Activated naive CD8-positive, alpha-beta T cell treated with anti-CD3 and anti-CD28 coated beads for 36 hours (primary cell): Measurements from ENCODE around the gene ASIC3. TPM values are rescaled to one million over a fixed set of nuclear protein-coding genes. Genes with fewer than 3 reads are reported as not detected.
A peak's percentile ranks its signal among the peaks of the same experiment; 100 is the strongest.

Source experiments
- DNase-seq: peaks from one replicate; pipeline ENCODE4 v3.0.0; 2021
- H3K27ac Mint-ChIP-seq: one replicate; pipeline ENCODE4 v1.8.0; 2022; ENCODE audit warnings: mild to moderate bottlenecking, moderate library complexity, mixed read lengths
- H3K27me3 Mint-ChIP-seq: one replicate; pipeline ENCODE4 v1.8.0; 2022; ENCODE audit warnings: mild to moderate bottlenecking, mixed read lengths
- H3K36me3 Mint-ChIP-seq: one replicate; pipeline ENCODE4 v1.8.0; 2021; ENCODE audit warnings: mild to moderate bottlenecking, mixed read lengths
- H3K4me1 Mint-ChIP-seq: one replicate; pipeline ENCODE4 v1.8.0; 2021; ENCODE audit warnings: mixed read lengths
- H3K4me3 Mint-ChIP-seq: one replicate; pipeline ENCODE4 v1.8.0; 2022; ENCODE audit warnings: mild to moderate bottlenecking, moderate library complexity, mixed read lengths
- H3K9me3 Mint-ChIP-seq: one replicate; pipeline ENCODE4 v1.8.0; 2022; ENCODE audit warnings: mixed read lengths
- total RNA-seq, 2 experiments: library from RNA; stranded (reverse); gene quantifications; one replicate each; pipeline ENCODE4 v1.2.3, GENCODE V29; 2021

ASIC3 gene
- total RNA-seq, 2 experiments from 2014 or later, result 2.7 to 3.2 TPM

DNA sequence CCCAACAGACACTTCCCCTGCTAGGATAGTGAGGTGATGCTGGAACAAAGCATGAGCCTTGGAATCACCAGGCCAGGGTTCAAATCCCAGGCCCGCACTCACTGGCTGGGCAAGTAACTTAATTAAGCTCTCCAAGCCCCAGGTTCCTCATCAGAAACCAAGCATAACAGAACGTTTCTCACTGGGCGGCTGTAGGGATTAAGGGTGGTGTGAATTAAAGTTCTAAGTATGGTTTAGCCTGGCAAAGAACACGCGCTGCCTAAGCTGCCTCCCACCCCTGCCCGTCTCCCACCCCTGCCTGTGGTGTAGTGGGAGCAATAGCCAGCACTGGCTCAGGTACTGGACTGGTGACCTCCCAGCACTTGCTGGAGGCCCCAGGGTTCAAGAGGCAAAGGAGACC is 16.7 kb downstream of the ASIC3 start:
- H3K9me3 Mint-ChIP-seq, result no peaks in the 10 kb centered on the region
- peaks cover 10% of the 10 kb centered on the region for H3K36me3 Mint-ChIP-seq
- H3K4me3 Mint-ChIP-seq, result no peak overlapping the region
- H3K27ac Mint-ChIP-seq, result no peak overlapping the region
- DNase-seq, result no peak
- no peaks in the 10 kb centered on the region for H3K27me3 Mint-ChIP-seq
- H3K4me1 Mint-ChIP-seq, result peaks cover 12% of the 10 kb centered on the region

- Mint-ChIP-seq H3K27ac (no peak overlapping the region), H3K4me3 (no peak overlapping the region), H3K36me3 (peaks cover 10% of the 10 kb centered on the region), H3K9me3 (no peaks in the 10 kb centered on the region), H3K27me3 (no peaks in the 10 kb centered on the region), H3K4me1 (peaks cover 10% of the 10 kb centered on the region)
- DNase-seq, result no peak
Observed at GRCh38 chr7:151065516-151065915, 17.2 kb downstream of the ASIC3 start.

DNA sequence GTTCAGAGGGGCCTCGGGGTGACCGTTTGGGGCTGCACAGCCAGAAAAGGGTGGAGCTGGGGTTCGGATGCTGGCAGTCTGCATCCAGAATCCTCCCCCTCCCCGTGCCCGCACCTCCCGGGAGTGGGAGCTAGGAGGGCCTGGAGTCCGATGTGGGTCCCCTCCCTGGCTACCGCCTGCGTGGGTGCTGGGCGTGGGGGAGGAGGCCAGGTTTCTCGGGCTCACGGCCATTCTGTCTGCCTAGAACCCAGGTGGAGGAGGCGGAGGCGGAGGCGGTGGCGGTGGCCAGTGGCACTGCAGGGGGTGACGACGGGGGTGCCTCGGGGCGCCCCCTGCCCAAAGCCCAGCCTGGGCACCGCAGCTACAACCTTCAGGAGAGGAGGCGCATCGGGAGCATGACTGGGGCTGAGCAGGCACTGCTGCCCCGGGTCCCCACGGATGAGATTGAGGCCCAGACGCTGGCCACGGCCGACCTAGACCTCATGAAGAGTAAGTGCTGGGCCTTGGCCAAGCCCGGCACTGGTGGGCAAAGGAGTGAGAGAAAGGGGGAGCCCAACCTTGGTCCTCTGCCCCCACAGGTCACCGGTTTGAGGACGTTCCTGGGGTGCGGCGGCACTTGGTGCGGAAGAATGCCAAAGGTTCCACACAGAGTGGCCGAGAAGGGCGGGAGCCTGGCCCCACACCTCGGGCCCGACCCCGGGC is 18.1 kb downstream of the ASIC3 start:
- H3K4me1 Mint-ChIP-seq, result peaks cover 4% of the 10 kb centered on the region
- no peak overlapping the region for H3K27ac Mint-ChIP-seq
- H3K4me3 Mint-ChIP-seq, result no peak overlapping the region
- peaks cover 9% of the 10 kb centered on the region for H3K36me3 Mint-ChIP-seq
- DNase-seq, result no peak
- H3K27me3 Mint-ChIP-seq, result no peaks in the 10 kb centered on the region
- H3K9me3 Mint-ChIP-seq, result no peaks in the 10 kb centered on the region

- Mint-ChIP-seq H3K4me1 (peaks cover 2% of the 10 kb centered on the region), H3K27me3 (no peaks in the 10 kb centered on the region), H3K9me3 (no peaks in the 10 kb centered on the region), H3K27ac (no peak overlapping the region), H3K36me3 (peaks cover 8% of the 10 kb centered on the region), H3K4me3 (no peak overlapping the region)
- no peak for DNase-seq
Observed at GRCh38 chr7:151068069-151068773, 19.9 kb downstream of the ASIC3 start.

GRCh38 chr7:151069841-151070573 is 21.7 kb downstream of the ASIC3 start:
- Mint-ChIP-seq H3K27me3 (no peaks in the 10 kb centered on the region), H3K4me3 (no peak overlapping the region), H3K27ac (no peak overlapping the region), H3K36me3 (no peaks in the 10 kb centered on the region), H3K9me3 (no peaks in the 10 kb centered on the region), H3K4me1 (no peaks in the 10 kb centered on the region)
- no peak for DNase-seq

- no peaks in the 10 kb centered on the region for H3K36me3 Mint-ChIP-seq
- no peak overlapping the region for H3K4me3 Mint-ChIP-seq
- DNase-seq, result no peak
- H3K27me3 Mint-ChIP-seq, result no peaks in the 10 kb centered on the region
- no peak overlapping the region for H3K27ac Mint-ChIP-seq
- H3K9me3 Mint-ChIP-seq, result no peaks in the 10 kb centered on the region
- no peaks in the 10 kb centered on the region for H3K4me1 Mint-ChIP-seq
Observed at GRCh38 chr7:151070574-151070960, 22.2 kb downstream of the ASIC3 start.

GRCh38 chr7:151071032-151071866 is 22.9 kb downstream of the ASIC3 start:
- Mint-ChIP-seq H3K36me3 (peaks cover 4% of the 10 kb centered on the region), H3K4me1 (no peaks in the 10 kb centered on the region), H3K9me3 (no peaks in the 10 kb centered on the region), H3K27me3 (no peaks in the 10 kb centered on the region), H3K4me3 (no peak overlapping the region), H3K27ac (no peak overlapping the region)
- no peak for DNase-seq

DNA sequence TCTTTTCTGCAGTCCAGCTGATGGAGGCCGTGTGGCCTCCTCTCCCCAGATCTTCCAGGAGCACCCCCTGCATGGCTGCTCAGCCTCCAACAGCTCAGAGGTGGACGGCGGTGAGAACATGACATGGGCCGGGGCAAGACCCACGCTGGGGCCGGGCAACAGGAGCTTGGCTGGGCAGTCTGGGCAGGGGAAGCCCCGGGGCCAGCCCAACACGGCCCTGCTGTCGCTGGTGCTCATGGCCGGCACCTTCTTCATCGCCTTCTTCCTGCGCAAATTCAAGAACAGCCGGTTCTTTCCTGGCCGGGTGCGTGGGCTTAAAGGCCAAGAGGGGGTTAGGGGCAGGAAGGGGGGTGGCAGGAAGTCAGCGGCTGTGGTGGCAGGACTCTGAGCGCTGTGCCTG is 25.7 kb downstream of the ASIC3 start:
- peaks cover 6% of the 10 kb centered on the region for H3K4me1 Mint-ChIP-seq
- no peak for DNase-seq
- H3K36me3 Mint-ChIP-seq, result peaks cover 9% of the 10 kb centered on the region
- no peaks in the 10 kb centered on the region for H3K9me3 Mint-ChIP-seq
- no peaks in the 10 kb centered on the region for H3K27me3 Mint-ChIP-seq
- no peak overlapping the region for H3K4me3 Mint-ChIP-seq
- H3K27ac Mint-ChIP-seq, result no peak overlapping the region

DNA sequence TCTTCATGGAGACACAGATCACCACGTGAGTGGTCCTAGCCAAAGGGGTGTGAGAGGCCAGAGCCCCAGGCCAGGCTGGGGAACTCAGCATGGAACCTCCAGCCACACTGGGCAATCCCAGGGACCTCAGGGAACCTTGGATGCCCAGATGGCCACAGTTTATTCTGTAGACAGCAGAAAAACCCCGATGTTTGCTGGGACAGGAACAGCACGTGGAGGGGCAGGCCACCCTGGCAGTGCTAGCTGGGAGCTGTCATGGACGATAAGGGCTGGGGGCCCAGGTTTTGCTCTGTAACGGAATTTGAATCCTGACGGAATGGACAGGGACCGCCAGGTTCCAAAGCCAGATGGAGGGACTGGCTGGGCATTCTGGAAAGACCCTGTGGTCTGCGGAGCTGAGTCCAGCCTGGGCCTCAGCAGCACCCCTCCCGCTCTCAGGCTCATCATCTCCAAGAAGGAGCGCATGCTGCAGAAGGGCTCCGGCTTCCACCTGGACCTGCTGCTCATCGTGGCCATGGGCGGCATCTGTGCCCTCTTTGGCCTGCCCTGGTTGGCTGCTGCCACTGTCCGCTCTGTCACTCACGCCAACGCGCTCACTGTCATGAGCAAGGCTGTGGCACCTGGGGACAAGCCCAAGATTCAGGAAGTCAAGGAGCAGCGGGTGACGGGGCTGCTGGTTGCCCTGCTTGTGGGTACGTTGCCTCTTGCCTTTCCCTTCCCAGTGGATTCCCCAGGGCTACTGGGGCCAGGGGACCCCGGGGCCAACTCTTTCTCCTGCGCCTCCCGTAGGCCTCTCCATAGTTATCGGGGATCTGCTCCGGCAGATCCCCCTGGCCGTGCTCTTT is 26.7 kb downstream of the ASIC3 start:
- Mint-ChIP-seq H3K27ac (no peak overlapping the region), H3K9me3 (no peaks in the 10 kb centered on the region), H3K4me1 (peaks cover 11% of the 10 kb centered on the region), H3K4me3 (no peak overlapping the region), H3K36me3 (peaks cover 15% of the 10 kb centered on the region), H3K27me3 (no peaks in the 10 kb centered on the region)
- no peak for DNase-seq

DNA sequence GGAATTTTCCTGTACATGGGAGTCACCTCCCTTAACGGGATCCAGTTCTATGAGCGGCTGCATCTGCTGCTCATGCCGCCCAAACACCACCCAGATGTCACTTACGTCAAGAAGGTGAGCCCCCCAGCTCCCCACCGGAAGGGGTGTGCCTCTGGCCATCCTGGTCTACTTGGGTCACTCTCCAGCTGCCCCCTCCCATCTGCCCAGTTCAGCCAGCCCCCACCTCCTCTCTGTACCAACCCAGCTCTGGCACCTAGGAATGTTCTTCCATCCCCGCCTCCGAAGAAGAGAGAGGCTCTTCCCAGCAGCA is 27.3 kb downstream of the ASIC3 start:
- H3K27me3 Mint-ChIP-seq, result no peaks in the 10 kb centered on the region
- H3K4me3 Mint-ChIP-seq, result peak overlapping the region; percentile 47
- H3K36me3 Mint-ChIP-seq, result peaks cover 15% of the 10 kb centered on the region
- no peaks in the 10 kb centered on the region for H3K9me3 Mint-ChIP-seq
- H3K4me1 Mint-ChIP-seq, result peaks cover 11% of the 10 kb centered on the region
- DNase-seq, result no peak
- H3K27ac Mint-ChIP-seq, result no peak overlapping the region

GRCh38 chr7:151075978-151076426 is 27.7 kb downstream of the ASIC3 start:
- no peaks in the 10 kb centered on the region for H3K27me3 Mint-ChIP-seq
- peak overlapping the region; percentile 47 for H3K4me3 Mint-ChIP-seq

DNA sequence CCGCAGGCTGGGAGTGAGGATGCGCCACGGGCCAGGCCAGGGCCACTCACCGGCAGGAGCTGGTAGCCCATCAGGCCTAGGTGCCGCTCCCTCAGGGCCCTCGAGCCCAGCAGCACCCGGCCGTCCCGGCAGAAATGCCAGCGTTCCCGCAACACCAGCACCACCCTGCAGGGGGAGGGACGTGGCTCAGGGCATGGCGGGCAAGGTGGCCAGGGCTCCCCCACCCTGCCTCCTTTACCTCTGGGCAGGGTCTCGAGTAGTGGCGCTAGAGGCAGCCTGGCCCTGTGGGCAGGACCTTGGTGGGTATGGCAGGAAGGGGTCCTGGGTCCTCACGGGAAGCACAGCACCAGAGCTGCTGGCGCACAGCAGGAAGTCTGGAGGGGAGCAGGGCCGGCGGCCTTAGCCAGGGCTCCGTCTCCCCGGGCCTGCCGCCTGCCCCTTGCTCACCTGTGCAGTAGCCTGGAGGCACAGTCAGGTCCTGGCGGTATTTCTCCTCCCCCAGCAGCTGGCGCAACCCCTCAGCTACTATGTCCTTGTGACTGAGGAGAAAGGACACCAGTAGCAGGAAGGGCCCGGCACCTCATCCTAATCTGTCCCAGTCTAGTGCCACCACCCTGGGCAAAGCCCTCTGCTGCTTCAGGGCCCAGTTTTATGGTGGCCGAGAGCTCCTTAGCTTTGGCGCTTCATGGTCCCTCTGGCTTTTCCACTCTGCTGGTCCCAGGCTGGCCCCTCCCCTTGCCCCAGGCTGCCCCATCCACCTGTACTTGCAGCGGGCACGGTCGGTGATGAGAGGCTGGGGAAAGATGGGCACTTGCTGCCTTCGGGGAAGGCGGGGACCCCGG is 28.8 kb downstream of the ASIC3 start:
- H3K27ac Mint-ChIP-seq, result no peak overlapping the region
- no peak overlapping the region for H3K4me3 Mint-ChIP-seq
- DNase-seq, result peak; percentile 35

More at GRCh38 chr7:151075978-151076426, 27.7 kb downstream of the ASIC3 start:
- peaks cover 15% of the 10 kb centered on the region for H3K36me3 Mint-ChIP-seq
- peaks cover 11% of the 10 kb centered on the region for H3K4me1 Mint-ChIP-seq
- DNase-seq, result no peak
- H3K27ac Mint-ChIP-seq, result no peak overlapping the region
- H3K9me3 Mint-ChIP-seq, result no peaks in the 10 kb centered on the region

DNA sequence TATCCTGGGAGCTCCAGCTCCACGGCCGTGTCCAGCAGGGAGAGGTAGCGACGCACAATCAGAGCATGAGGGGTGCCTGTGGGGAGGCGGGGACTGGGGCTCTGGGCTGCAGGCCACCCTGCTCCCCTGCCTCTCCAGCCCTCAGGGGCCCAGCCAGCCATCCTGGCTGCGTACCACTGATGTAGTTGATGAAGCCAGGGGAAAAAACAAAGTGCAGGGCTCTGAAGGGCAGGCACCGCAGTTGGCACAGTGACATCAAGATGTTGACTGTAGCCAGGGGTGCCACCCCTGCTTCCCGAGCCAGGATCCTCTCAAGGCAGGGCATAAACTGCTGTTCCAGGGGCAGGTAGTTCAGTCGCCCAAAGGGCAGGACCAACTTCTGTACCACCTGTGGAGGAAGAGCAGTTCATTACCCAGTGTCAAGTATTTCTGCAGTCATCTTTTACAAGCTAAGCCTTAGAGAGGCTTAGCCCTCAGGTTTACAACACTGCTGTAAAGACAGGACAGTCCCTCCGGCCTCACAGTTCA is 29.4 kb downstream of the ASIC3 start:
- Mint-ChIP-seq H3K9me3 (no peaks in the 10 kb centered on the region), H3K27me3 (no peaks in the 10 kb centered on the region), H3K4me1 (peaks cover 18% of the 10 kb centered on the region), H3K27ac (peak overlapping the region; percentile 44), H3K4me3 (peak overlapping the region; percentile 16), H3K36me3 (peaks cover 15% of the 10 kb centered on the region)
- no peak for DNase-seq

More for the DNA sequence above, 28.8 kb downstream of the ASIC3 start:
- Mint-ChIP-seq H3K9me3 (no peaks in the 10 kb centered on the region), H3K27me3 (no peaks in the 10 kb centered on the region), H3K36me3 (peaks cover 15% of the 10 kb centered on the region), H3K4me1 (peaks cover 16% of the 10 kb centered on the region)
